Type B pancreatic cell (in vitro differentiated cells): ENCODE results near the gene UCHL3. TPM values are rescaled to one million over a fixed set of nuclear protein-coding genes. Genes with fewer than 3 reads are reported as not detected.

ENCODE experiments used
- DNase-seq: peaks from one replicate; pipeline ENCODE4 v3.0.0; 2021; ENCODE audit warnings: mixed read lengths; ENCODE audit not compliant: unreplicated experiment; ENCODE audit errors: extremely low spot score
- H3K27ac Mint-ChIP-seq: 2 replicates; pipeline ENCODE4 v1.8.0; 2021; ENCODE audit warnings: mild to moderate bottlenecking, mixed read lengths
- H3K27me3 Mint-ChIP-seq: 2 replicates; pipeline ENCODE4 v1.8.0; 2021; ENCODE audit warnings: mixed read lengths
- H3K36me3 Mint-ChIP-seq: 2 replicates; pipeline ENCODE4 v1.8.0; 2021; ENCODE audit warnings: mixed read lengths
- H3K4me1 Mint-ChIP-seq: one replicate; pipeline ENCODE4 v1.8.0; 2021; ENCODE audit warnings: mixed read lengths; ENCODE audit not compliant: unreplicated experiment
- H3K4me3 Mint-ChIP-seq: 2 replicates; pipeline ENCODE4 v1.8.0; 2021; ENCODE audit warnings: mild to moderate bottlenecking, mixed read lengths
- H3K9me3 Mint-ChIP-seq: 2 replicates; pipeline ENCODE4 v1.8.0; 2021; ENCODE audit warnings: mixed read lengths
- total RNA-seq: library from RNA; stranded (reverse); gene quantifications from 2 replicates; pipeline ENCODE4 v1.2.1, GENCODE V29; 2021; ENCODE audit warnings: low replicate concordance
- TF ChIP-seq, protein P1 (sequence below): fragments of 200-600 bp; sonication (generic); conservative IDR thresholded peaks from 2 replicates; pipeline ENCODE4 v1.5.0; 2021; ENCODE audit warnings: antibody characterized with exemption, mild to moderate bottlenecking

Gene UCHL3
- total RNA-seq, 1 donor from 2014 or later = 31.1 TPM

DNA sequence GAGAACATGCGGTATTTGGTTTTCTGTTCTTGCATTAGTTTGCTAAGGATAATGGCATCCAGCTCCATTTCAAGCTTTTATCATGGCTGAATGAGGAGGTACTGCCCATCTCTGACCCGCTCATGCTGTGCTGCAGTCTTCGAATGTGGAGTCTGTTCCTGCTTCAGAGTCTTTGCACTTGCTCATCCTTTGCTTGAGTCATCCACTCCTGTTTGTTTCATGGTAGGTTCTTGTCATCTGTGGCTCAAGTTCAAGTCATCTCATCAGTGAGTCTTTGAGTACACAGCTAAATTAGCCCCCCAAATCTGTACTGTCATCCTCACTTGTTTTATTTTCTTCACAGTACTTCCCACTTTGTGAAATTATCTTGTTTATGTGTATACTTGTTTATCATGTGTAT is 5.4 kb downstream of the UCHL3 start:
- no peak overlapping the region for H3K4me3 Mint-ChIP-seq
- H3K4me1 Mint-ChIP-seq = peaks cover 17% of the 10 kb centered on the region
- TF ChIP-seq, protein P1, sequence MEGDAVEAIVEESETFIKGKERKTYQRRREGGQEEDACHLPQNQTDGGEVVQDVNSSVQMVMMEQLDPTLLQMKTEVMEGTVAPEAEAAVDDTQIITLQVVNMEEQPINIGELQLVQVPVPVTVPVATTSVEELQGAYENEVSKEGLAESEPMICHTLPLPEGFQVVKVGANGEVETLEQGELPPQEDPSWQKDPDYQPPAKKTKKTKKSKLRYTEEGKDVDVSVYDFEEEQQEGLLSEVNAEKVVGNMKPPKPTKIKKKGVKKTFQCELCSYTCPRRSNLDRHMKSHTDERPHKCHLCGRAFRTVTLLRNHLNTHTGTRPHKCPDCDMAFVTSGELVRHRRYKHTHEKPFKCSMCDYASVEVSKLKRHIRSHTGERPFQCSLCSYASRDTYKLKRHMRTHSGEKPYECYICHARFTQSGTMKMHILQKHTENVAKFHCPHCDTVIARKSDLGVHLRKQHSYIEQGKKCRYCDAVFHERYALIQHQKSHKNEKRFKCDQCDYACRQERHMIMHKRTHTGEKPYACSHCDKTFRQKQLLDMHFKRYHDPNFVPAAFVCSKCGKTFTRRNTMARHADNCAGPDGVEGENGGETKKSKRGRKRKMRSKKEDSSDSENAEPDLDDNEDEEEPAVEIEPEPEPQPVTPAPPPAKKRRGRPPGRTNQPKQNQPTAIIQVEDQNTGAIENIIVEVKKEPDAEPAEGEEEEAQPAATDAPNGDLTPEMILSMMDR = no peak
- no peak for DNase-seq
- H3K27me3 Mint-ChIP-seq = no peaks in the 10 kb centered on the region
- no peaks in the 10 kb centered on the region for H3K9me3 Mint-ChIP-seq
- H3K36me3 Mint-ChIP-seq = peaks cover 25% of the 10 kb centered on the region
- no peak overlapping the region for H3K27ac Mint-ChIP-seq

DNA sequence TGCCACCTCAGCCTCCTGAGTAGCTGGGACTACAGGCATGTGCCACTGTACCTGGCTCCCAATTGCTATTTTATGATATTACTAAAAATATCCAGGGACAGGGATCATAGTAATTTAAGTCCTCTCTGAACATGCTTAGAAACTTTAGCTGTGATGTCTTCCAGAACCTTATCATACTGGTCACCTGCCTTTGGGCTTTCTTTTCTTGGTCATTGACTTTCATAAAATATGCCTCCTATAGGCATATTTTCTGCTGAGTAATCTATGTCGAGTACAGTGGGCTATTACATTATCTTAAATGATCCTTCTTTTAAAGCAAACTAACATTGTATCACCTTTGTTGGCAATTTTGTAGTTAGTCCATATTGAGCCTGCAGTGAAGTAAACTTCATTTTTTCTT is 6.2 kb downstream of the UCHL3 start:
- DNase-seq = no peak

DNA sequence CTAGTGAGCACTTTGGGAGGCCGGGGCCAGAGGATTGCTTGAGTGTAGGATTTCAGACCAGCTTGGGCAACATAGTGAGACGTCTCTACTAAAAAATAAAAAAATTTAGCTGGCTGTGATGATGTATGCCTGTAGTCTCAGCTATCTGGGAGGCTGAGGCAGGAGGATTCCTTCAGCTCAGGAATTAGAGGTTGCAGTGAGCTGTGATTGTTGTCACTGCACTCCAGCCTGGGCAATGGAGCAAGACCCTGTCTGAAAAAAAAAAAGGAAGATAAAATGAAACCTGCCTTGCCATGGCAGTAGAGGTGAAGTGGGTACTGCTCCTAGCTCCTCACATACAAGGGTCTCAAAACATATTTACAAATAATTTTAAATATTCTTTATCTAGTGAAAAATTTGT is 7.4 kb downstream of the UCHL3 start:
- Mint-ChIP-seq H3K27me3 (no peaks in the 10 kb centered on the region), H3K36me3 (peaks cover 25% of the 10 kb centered on the region), H3K27ac (no peak overlapping the region), H3K4me3 (no peak overlapping the region), H3K4me1 (peaks cover 13% of the 10 kb centered on the region), H3K9me3 (no peaks in the 10 kb centered on the region)
- TF ChIP-seq, protein P1 = no peak
- DNase-seq = no peak

More for the DNA sequence above, 6.2 kb downstream of the UCHL3 start:
- no peak overlapping the region for H3K27ac Mint-ChIP-seq
- H3K4me1 Mint-ChIP-seq = peaks cover 14% of the 10 kb centered on the region
- no peak overlapping the region for H3K4me3 Mint-ChIP-seq
- TF ChIP-seq, protein P1 = no peak
- H3K9me3 Mint-ChIP-seq = no peaks in the 10 kb centered on the region
- H3K27me3 Mint-ChIP-seq = no peaks in the 10 kb centered on the region
- peaks cover 25% of the 10 kb centered on the region for H3K36me3 Mint-ChIP-seq

DNA sequence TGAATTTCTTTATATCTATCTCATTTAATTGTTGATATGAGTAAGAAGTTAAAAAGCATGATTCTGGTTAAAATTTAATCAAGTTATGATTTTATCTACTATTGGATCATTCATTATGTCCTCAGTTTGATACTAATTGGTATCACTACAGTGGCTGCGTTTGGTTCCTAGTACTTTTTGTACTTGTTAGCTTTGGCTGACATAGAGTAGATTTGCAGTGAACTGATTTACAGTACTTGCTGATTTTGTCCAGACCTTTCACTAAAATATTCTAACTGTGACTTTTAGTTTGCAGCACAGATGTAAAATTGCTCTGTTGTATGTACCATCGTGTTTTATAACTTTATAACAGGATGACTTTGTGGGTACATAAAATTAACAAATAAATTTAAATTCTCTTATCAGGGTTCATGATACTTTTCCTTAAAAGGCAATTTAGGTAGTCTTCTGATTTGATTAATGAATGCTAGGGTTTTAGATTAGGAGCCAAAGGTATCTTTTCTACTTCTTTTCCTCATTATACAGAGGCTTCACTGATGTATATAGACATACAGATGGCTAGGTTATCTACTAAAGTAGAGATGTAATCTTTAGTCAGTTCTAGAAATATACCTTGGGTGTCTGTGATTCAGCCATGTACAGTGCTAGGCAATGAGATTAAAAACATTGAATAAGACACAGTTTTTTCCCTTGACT is 8.7 kb downstream of the UCHL3 start:
- TF ChIP-seq, protein P1 = no peak
- no peak overlapping the region for H3K4me3 Mint-ChIP-seq
- peaks cover 22% of the 10 kb centered on the region for H3K36me3 Mint-ChIP-seq
- peaks cover 10% of the 10 kb centered on the region for H3K4me1 Mint-ChIP-seq
- H3K9me3 Mint-ChIP-seq = no peaks in the 10 kb centered on the region
- H3K27me3 Mint-ChIP-seq = no peaks in the 10 kb centered on the region
- DNase-seq = no peak
- H3K27ac Mint-ChIP-seq = no peak overlapping the region

DNA sequence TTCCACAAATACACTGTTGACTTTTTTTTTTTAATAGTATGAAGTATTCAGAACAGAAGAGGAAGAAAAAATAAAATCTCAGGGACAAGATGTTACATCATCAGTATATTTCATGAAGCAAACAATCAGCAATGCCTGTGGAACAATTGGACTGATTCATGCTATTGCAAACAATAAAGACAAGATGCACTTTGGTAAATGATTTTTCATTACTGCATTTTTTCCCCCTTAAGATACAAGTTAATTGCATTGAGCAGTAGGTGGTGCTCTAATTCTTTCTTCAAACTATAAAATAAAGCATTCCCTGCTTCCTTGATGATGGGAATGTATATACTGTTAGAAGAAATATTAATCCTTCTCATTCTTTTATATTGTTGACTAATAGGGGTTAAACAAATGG is 17.1 kb downstream of the UCHL3 start:
- no peaks in the 10 kb centered on the region for H3K9me3 Mint-ChIP-seq

More for the DNA sequence above, 17.1 kb downstream of the UCHL3 start:
- H3K27me3 Mint-ChIP-seq = no peaks in the 10 kb centered on the region
- no peak overlapping the region for H3K27ac Mint-ChIP-seq
- no peak for DNase-seq
- no peak overlapping the region for H3K4me3 Mint-ChIP-seq
- H3K4me1 Mint-ChIP-seq = no peaks in the 10 kb centered on the region
- peaks cover 21% of the 10 kb centered on the region for H3K36me3 Mint-ChIP-seq
- TF ChIP-seq, protein P1 = peak; percentile 53
